GM15510 (cell line): ENCODE data around the gene GPR75.

Source experiments
- POLR2A ChIP-seq: IDR thresholded peaks from 3 replicates; pipeline ENCODE4 v1.6.1; 2011; ENCODE audit warnings: borderline replicate concordance; ENCODE audit not compliant: insufficient read length; ENCODE audit errors: extremely low read depth

Gene GPR75

GRCh38 chr2:53826587-53827397 is 33.0 kb downstream of the GPR75 start:
- no peak for TF ChIP-seq POLR2A

- TF ChIP-seq POLR2A: no peak
Measured at GRCh38 chr2:53826030-53826410, 33.7 kb downstream of the GPR75 start.

- TF ChIP-seq POLR2A: no peak
Measured at GRCh38 chr2:53821810-53822209, 38.0 kb downstream of the GPR75 start.

- TF ChIP-seq POLR2A: no peak
Measured at GRCh38 chr2:53820711-53821110, 39.1 kb downstream of the GPR75 start.

GRCh38 chr2:53820048-53820447 is 39.7 kb downstream of the GPR75 start:
- TF ChIP-seq POLR2A: no peak

- no peak for TF ChIP-seq POLR2A
Measured at GRCh38 chr2:53819634-53820033, 40.1 kb downstream of the GPR75 start.

GRCh38 chr2:53818854-53819435 is 40.8 kb downstream of the GPR75 start:
- TF ChIP-seq POLR2A: no peak

GRCh38 chr2:53813151-53813550 is 46.6 kb downstream of the GPR75 start:
- no peak for TF ChIP-seq POLR2A

GRCh38 chr2:53811601-53812000 is 48.2 kb downstream of the GPR75 start:
- no peak for TF ChIP-seq POLR2A
